ENCODE measurements around the gene GLT8D2. TPM values are rescaled to one million over a fixed set of nuclear protein-coding genes. Genes with fewer than 3 reads are reported as not detected.

GLT8D2 gene
- total and polyA plus RNA-seq, 4 donors: 1.6 to 36.5 (median 6.1) TPM

DNA sequence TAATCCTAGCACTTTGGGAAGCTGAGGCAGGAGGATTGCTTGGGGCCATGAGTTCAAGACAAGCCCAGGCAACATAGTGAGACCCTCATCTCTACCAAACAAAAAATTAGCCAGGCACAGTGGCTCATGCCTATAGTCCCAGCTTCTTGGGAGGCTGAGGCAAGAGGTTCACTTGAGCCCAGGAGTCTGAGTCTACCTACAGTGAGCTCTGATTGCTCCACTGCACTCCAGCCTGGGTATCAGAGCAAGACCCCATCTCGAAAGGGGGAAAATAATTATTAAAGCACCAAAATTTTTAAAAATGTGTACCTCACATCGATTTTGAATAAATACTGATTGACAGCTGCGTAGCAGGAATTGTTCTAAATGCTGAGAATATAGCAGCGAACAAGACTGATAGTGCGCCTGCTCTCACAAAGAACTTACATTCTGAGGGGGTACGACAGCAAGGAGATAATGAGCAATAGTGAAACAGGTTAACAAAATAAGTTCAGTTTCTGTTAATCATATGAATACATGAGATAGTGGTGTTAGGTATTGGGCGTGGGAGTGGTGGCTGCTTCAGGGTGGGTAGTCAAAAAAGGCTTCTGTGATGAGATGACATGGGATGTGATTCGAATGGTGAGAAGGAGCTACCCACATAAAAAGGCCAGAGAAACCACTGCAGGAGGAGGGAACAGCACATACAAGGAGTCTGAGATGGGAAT, 33.9 kb upstream of the GLT8D2 start:
- H3K9me3 ChIP-seq (ENCODE audit: control insufficient read depth in 4 of 4, insufficient read depth in 3 of 4, low read length in 3 of 4): no peaks in the 10 kb centered on the region

DNA sequence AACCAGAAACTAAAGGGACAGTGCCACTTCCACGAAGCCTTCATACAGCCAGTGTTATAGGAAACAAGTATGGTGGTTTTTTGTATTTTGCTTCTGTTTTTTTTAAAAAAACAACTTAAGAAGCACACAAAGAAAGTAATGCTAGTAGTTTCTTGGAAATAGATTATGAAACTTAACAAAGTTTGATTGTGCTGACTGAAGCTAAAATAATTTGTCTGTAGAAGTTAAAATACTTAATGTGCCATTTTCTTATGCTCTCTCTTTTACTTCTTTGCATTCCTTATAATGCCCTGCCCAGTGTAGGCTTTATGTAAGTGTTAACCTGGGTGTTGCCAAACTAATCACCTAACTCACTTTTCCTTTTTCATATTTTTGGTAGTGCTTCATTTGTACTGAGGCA, 30.8 kb upstream of the GLT8D2 start:
- peaks cover 5 to 34% (median 16%) of the 10 kb centered on the region in 4 donors for H3K36me3 ChIP-seq (ENCODE audit: control insufficient read depth in 4 of 4, insufficient read depth in 4 of 4, low read length in 4 of 4)
- TF ChIP-seq, protein P1, sequence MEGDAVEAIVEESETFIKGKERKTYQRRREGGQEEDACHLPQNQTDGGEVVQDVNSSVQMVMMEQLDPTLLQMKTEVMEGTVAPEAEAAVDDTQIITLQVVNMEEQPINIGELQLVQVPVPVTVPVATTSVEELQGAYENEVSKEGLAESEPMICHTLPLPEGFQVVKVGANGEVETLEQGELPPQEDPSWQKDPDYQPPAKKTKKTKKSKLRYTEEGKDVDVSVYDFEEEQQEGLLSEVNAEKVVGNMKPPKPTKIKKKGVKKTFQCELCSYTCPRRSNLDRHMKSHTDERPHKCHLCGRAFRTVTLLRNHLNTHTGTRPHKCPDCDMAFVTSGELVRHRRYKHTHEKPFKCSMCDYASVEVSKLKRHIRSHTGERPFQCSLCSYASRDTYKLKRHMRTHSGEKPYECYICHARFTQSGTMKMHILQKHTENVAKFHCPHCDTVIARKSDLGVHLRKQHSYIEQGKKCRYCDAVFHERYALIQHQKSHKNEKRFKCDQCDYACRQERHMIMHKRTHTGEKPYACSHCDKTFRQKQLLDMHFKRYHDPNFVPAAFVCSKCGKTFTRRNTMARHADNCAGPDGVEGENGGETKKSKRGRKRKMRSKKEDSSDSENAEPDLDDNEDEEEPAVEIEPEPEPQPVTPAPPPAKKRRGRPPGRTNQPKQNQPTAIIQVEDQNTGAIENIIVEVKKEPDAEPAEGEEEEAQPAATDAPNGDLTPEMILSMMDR (IDR thresholded peaks at IDR 0.05; ENCODE audit: control extremely low read depth, extremely low read depth): no peak
- DNase-seq (no peak), ATAC-seq (ENCODE audit: insufficient read depth, low FRiP score) (no peak)
- peaks cover 0 to 2% (median 0%) of the 10 kb centered on the region in 5 donors for H3K4me1 ChIP-seq (ENCODE audit: control insufficient read depth in 5 of 5, insufficient read depth in 5 of 5, low read length in 5 of 5)
- no peak overlapping the region for H3K4me3 ChIP-seq
- H3K27me3 ChIP-seq (ENCODE audit: control insufficient read depth in 3 of 3, insufficient read depth in 3 of 3, low read length in 2 of 3): no peaks in the 10 kb centered on the region
- WGBS, 2 donors: 91 to 92% methylated on average over 1 of the region's 1 CpG
- no peak overlapping the region for H3K27ac ChIP-seq (ENCODE audit: low read depth in 1 of 2, low read length in 1 of 2)
- H3K9ac ChIP-seq (ENCODE audit: insufficient read depth in 1 of 2, low read length in 2 of 2): no peak overlapping the region
- no peaks in the 10 kb centered on the region for H3K9me3 ChIP-seq (ENCODE audit: control insufficient read depth in 4 of 4, insufficient read depth in 3 of 4, low read length in 3 of 4)

More for the DNA sequence above, 33.9 kb upstream of the GLT8D2 start:
- DNase-seq (no peak), ATAC-seq (ENCODE audit: insufficient read depth, low FRiP score) (no peak)
- 91 to 97% methylated on average over 8 of the region's 8 CpGs for WGBS, 2 donors
- Histone ChIP-seq H3K27ac (ENCODE audit: low read depth in 1 of 2, low read length in 1 of 2) (no peak overlapping the region), H3K9ac (ENCODE audit: insufficient read depth in 1 of 2, low read length in 2 of 2) (no peak overlapping the region), H3K4me1 (ENCODE audit: control insufficient read depth in 5 of 5, insufficient read depth in 5 of 5, low read length in 5 of 5) (no peaks in the 10 kb centered on the region), H3K4me3 (no peak overlapping the region), H3K36me3 (ENCODE audit: control insufficient read depth in 4 of 4, insufficient read depth in 4 of 4, low read length in 4 of 4) (peaks cover 13 to 52% (median 24%) of the 10 kb centered on the region in 4 donors), H3K27me3 (ENCODE audit: control insufficient read depth in 3 of 3, insufficient read depth in 3 of 3, low read length in 2 of 3) (no peaks in the 10 kb centered on the region)
- TF ChIP-seq, protein P1 (IDR thresholded peaks at IDR 0.05; ENCODE audit: control extremely low read depth, extremely low read depth): no peak

DNA sequence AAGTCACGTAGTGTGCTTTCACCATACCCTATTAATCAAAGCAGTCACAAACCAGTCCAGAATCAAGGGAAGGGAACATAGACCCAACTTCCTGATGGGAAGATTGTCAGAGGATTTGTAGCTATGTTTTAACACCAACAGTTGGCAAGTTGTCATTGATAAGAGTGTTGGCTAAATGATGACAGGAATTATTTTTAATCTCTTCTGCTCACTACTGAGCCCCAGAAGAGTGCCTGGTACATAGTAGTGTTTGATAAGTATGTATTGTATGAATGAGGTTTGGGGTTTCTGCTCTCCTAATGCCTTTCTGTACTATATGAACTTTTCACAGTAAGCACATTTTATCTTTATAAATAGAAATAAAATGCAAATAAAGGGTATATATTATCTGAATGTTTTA, 29.0 kb upstream of the GLT8D2 start:
- Histone ChIP-seq H3K4me1 (ENCODE audit: control insufficient read depth in 5 of 5, insufficient read depth in 5 of 5, low read length in 5 of 5) (peaks cover 0 to 4% (median 0%) of the 10 kb centered on the region in 5 donors), H3K9ac (ENCODE audit: insufficient read depth in 1 of 2, low read length in 2 of 2) (no peak overlapping the region), H3K4me3 (no peak overlapping the region), H3K27me3 (ENCODE audit: control insufficient read depth in 3 of 3, insufficient read depth in 3 of 3, low read length in 2 of 3) (no peaks in the 10 kb centered on the region), H3K9me3 (ENCODE audit: control insufficient read depth in 4 of 4, insufficient read depth in 3 of 4, low read length in 3 of 4) (no peaks in the 10 kb centered on the region), H3K27ac (ENCODE audit: low read depth in 1 of 2, low read length in 1 of 2) (no peak overlapping the region), H3K36me3 (ENCODE audit: control insufficient read depth in 4 of 4, insufficient read depth in 4 of 4, low read length in 4 of 4) (peaks cover 5 to 30% (median 14%) of the 10 kb centered on the region in 4 donors)
- ATAC-seq (ENCODE audit: insufficient read depth, low FRiP score) (no peak), DNase-seq (no peak)
- WGBS, 2 donors: 79 to 88% methylated on average over 1 of the region's 1 CpG
- TF ChIP-seq, protein P1 (IDR thresholded peaks at IDR 0.05; ENCODE audit: control extremely low read depth, extremely low read depth): no peak

Measured in lung (tissue), 12 donors.